ENCODE measurements around the gene MAP2K4. TPM values are rescaled to one million over a fixed set of nuclear protein-coding genes. Genes with fewer than 3 reads are reported as not detected.
"Not testable (repeated sequence)": the region's sequence is repeated elsewhere in the genome, so short reads cannot be mapped to it uniquely, and the experiment has no call there.

MAP2K4 gene
- total RNA-seq, 2 experiments from 2014 or later, result 30.2 to 30.3 TPM

DNA sequence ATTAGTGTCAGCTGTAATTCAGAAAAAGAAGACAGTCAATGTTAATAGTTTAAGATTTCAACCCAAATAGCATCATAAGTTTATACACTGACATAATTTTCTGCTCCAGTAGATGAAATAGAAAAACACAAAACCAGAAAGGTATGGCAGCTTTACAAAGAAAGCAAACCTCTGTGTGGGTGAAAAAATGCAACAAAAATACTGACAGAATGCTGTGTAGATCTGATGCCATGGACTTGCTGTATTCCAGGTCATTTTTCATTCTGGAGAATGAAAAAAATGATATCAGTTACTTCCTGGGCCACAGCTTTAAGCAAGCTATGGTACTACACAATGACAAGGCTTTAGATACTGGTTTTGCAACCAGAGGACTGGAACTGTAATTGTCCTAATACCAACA is 116.0 kb downstream of the MAP2K4 start:
- ChIA-PET POLR2A (no interaction called here), CTCF (no interaction called here)
- DNase-seq, result no peak
- Mint-ChIP-seq H3K9me3 (peaks cover 4% of the 10 kb centered on the region), H3K4me3 (no peak overlapping the region), H3K4me1 (no peaks in the 10 kb centered on the region), H3K36me3 (ENCODE audit: low read depth) (peaks cover 64% of the 10 kb centered on the region), H3K27ac (no peak overlapping the region), H3K27me3 (no peaks in the 10 kb centered on the region)

GRCh38 chr17:12137859-12138258 is 117.2 kb downstream of the MAP2K4 start:
- POLR2A ChIA-PET, result no interaction called here
- Mint-ChIP-seq H3K27me3 (no peaks in the 10 kb centered on the region), H3K36me3 (ENCODE audit: low read depth) (peaks cover 68% of the 10 kb centered on the region), H3K4me3 (no peak overlapping the region), H3K4me1 (no peaks in the 10 kb centered on the region), H3K27ac (no peak overlapping the region), H3K9me3 (peaks cover 4% of the 10 kb centered on the region)
- no peak for DNase-seq
- CTCF ChIA-PET, result no interaction called here

DNA sequence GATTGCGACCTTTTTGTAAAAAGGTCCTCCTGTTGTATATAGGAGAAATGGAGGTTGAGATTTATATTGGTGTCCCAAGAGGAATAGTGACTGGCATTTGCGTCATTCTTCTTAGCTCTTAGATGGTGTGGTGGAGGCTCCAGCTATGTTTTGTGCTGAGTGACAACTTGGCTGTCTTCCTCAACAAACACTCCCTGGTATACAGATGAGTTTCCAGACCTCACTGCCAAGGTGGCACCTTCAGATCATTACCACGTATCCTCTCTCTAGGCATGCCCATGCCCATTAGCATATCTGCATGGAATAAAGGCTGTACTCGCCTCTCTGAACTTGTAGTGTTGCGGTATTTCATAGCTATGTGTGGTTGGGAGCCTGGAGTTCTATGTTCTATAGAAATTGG is 120.0 kb downstream of the MAP2K4 start:
- CTCF ChIA-PET, result interaction anchor here (1.1 to 1.5 kb wide), 2 partner anchors 9 to 19 kb away, joined by 3 read pairs; no protein-coding TSS in a partner anchor
- no peak overlapping the region for H3K4me3 Mint-ChIP-seq

DNA sequence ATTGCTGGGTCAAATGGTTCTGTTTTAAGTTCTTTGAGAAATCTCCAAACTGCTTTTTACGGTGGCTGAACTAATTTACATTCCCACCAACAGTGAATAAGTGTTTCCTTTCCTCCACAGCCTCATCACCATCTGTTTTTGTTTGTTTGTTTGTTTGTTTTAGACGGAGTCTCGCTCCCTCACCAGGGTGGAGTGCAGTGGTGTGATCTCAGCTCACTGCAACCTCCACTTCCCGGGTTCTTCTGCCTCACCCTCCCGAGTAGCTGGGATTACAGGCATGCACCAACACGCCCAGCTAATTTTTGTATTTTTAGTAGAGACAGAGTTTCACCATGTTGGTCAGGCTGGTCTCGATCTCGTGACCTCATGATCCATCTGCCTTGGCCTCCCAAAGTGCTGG is 141.5 kb downstream of the MAP2K4 start:
- POLR2A ChIA-PET; H3K9me3 Mint-ChIP-seq; H3K36me3 Mint-ChIP-seq (ENCODE audit: low read depth); H3K4me1 Mint-ChIP-seq; DNase-seq; CTCF ChIA-PET; H3K27ac Mint-ChIP-seq; H3K4me3 Mint-ChIP-seq; H3K27me3 Mint-ChIP-seq: not testable (repeated sequence)

More for the DNA sequence above, 120.0 kb downstream of the MAP2K4 start:
- Mint-ChIP-seq H3K4me1 (no peaks in the 10 kb centered on the region), H3K36me3 (ENCODE audit: low read depth) (peaks cover 70% of the 10 kb centered on the region), H3K27me3 (no peaks in the 10 kb centered on the region), H3K27ac (no peak overlapping the region), H3K9me3 (peaks cover 6% of the 10 kb centered on the region)
- DNase-seq, result no peak
- POLR2A ChIA-PET, result no interaction called here

GRCh38 chr17:12164085-12164484 is 143.4 kb downstream of the MAP2K4 start:
- no peaks in the 10 kb centered on the region for H3K36me3 Mint-ChIP-seq (ENCODE audit: low read depth)
- H3K4me1 Mint-ChIP-seq, result no peaks in the 10 kb centered on the region
- no peak for DNase-seq
- no peaks in the 10 kb centered on the region for H3K27me3 Mint-ChIP-seq
- H3K9me3 Mint-ChIP-seq, result no peaks in the 10 kb centered on the region
- CTCF ChIA-PET, result no interaction called here
- no peak overlapping the region for H3K27ac Mint-ChIP-seq
- H3K4me3 Mint-ChIP-seq, result no peak overlapping the region
- POLR2A ChIA-PET, result no interaction called here

DNA sequence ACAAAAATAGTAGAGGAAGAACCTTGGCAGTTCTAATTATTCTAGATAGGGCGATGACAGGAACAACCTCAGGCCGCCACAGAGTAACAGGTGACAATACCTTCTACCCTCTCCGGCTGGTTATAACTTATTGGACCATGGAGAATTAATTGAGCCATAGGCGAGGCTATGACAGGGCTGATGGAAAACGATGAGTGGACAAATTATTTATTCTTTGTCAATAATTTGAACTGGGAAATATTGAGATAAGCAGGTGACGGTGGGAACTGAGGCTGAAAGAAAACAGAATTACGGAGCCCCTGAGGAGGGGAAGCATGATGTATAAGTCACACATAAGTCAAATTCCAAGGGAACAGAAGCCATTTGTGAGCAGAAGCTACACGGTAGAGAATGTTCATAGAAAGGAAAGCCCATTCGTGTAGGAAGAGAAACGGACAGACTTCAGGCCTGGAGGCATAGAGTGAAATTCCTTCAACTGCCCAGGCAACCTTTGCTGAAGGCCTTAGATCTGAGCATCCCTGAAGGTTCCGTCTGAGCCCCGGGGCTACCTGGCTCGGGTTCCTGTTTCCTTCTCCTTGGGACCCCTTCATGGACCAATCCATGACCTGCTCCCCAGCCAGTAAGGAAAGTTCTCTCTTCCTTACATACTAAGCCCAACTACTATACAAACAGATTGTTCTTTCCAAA is 158.1 kb downstream of the MAP2K4 start:
- H3K27ac Mint-ChIP-seq, result no peak overlapping the region

DNA sequence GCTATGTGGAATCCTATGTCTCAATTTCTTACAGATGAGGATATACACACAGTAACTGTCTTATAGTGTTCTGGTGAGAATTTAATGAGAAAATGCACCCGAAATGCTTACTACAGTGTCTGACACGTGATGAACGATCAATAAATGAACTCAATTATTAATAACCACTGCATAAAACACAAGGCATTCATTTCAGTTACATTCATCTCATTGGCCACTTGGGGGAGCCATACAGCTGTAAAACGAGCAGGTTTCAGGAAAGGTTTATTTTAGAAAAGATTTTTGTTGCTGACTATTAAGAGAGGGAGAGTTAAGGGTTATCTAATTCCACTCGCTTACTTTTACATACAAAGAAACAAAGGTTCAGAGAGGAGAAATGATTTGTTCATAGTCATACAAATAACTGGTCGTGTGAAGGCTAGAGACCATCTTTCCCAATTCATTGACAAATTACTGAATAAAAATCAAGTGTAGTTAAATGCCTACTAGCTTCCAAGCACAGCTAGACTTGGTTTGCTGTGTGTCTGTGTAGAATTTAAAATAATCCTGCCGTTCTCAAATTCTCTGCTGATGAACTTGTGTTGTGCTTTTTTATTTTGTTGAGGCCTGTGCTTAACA is 160.1 kb downstream of the MAP2K4 start:
- no peak for DNase-seq
- no peaks in the 10 kb centered on the region for H3K27me3 Mint-ChIP-seq
- H3K4me1 Mint-ChIP-seq, result no peaks in the 10 kb centered on the region
- no peak overlapping the region for H3K4me3 Mint-ChIP-seq
- ChIA-PET POLR2A (no interaction called here), CTCF (interaction anchor here (1.2 to 1.3 kb wide), 4 partner anchors 14 to 213 kb away, joined by 3 read pairs; no protein-coding TSS in a partner anchor)
- no peak overlapping the region for H3K27ac Mint-ChIP-seq
- no peaks in the 10 kb centered on the region for H3K9me3 Mint-ChIP-seq
- no peaks in the 10 kb centered on the region for H3K36me3 Mint-ChIP-seq (ENCODE audit: low read depth)

More for the DNA sequence above, 158.1 kb downstream of the MAP2K4 start:
- Mint-ChIP-seq H3K4me3 (no peak overlapping the region), H3K27me3 (no peaks in the 10 kb centered on the region), H3K36me3 (ENCODE audit: low read depth) (no peaks in the 10 kb centered on the region), H3K4me1 (no peaks in the 10 kb centered on the region), H3K9me3 (no peaks in the 10 kb centered on the region)
- CTCF ChIA-PET, result no interaction called here
- DNase-seq, result no peak
- POLR2A ChIA-PET, result no interaction called here

- POLR2A ChIA-PET, result no interaction called here
- no peak for DNase-seq
- H3K4me1 Mint-ChIP-seq, result no peaks in the 10 kb centered on the region
- no peak overlapping the region for H3K4me3 Mint-ChIP-seq
- CTCF ChIA-PET, result no interaction called here
- H3K36me3 Mint-ChIP-seq (ENCODE audit: low read depth), result no peaks in the 10 kb centered on the region
- no peaks in the 10 kb centered on the region for H3K27me3 Mint-ChIP-seq
- H3K9me3 Mint-ChIP-seq, result peaks cover 3% of the 10 kb centered on the region
- H3K27ac Mint-ChIP-seq, result no peak overlapping the region
Measured at GRCh38 chr17:12187658-12188057, 167.0 kb downstream of the MAP2K4 start.

DNA sequence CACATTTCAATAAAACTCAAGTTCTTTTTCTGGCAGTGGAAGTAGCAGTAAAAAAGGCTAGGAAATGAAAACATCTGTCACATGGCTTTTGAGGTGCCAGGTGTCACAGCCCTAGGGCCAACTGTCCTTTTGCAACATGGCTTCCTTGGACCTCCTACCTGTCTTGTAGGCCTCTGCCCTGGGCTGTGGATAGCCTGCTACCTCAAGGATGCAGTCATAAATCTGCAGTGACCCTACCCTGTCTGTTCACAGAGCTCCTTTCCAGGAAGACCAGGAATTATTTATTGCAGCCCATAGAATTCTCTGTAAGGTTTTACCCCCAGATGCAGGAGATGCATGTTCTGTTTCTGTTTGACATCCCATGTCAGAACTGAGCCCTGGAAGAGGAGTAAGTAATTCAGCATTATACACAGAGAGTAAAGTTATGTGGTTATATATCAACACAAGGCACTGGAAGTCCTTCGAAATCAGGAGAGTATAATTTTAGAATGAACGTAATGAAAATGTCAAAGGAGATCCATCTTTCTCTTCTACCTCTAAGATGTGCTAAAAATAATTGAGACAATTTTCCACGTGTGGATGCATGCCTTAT is 172.6 kb downstream of the MAP2K4 start:
- H3K27ac Mint-ChIP-seq, result no peak overlapping the region
- no peak overlapping the region for H3K4me3 Mint-ChIP-seq
- H3K27me3 Mint-ChIP-seq, result no peaks in the 10 kb centered on the region
- H3K9me3 Mint-ChIP-seq, result peaks cover 3% of the 10 kb centered on the region
- POLR2A ChIA-PET, result no interaction called here
- CTCF ChIA-PET, result no interaction called here
- no peaks in the 10 kb centered on the region for H3K4me1 Mint-ChIP-seq
- DNase-seq, result no peak
- H3K36me3 Mint-ChIP-seq (ENCODE audit: low read depth), result no peaks in the 10 kb centered on the region

Other genes with a start within 250 kb of the MAP2K4 start
- 10 to 100 TPM in 1 of 2 experiments, 1 to 10 TPM in 1; 9.7 to 12.6 TPM for gene ZNF18, start 23.4 kb upstream of the MAP2K4 start, total RNA-seq